Measurements from ENCODE around the gene STX12.
"Not testable (repeated sequence)": the region's sequence is repeated elsewhere in the genome, so short reads cannot be mapped to it uniquely, and the experiment has no call there.

STX12 gene

GRCh38 chr1:27831568-27832410 lies 58.8 kb downstream of the STX12 start:
- DNase-seq = no peak

GRCh38 chr1:27832762-27833161 lies 59.7 kb downstream of the STX12 start:
- DNase-seq = no peak

- DNase-seq = no peak
Observed at GRCh38 chr1:27833470-27833869, 60.5 kb downstream of the STX12 start.

- DNase-seq = no peak
Observed at GRCh38 chr1:27835046-27835445, 62.0 kb downstream of the STX12 start.

GRCh38 chr1:27835501-27835900 lies 62.5 kb downstream of the STX12 start:
- no peak for DNase-seq

GRCh38 chr1:27849951-27850350 lies 76.9 kb downstream of the STX12 start:
- DNase-seq = no peak

GRCh38 chr1:27855085-27855484 lies 82.1 kb downstream of the STX12 start:
- no peak for DNase-seq

- no peak for DNase-seq
Observed at GRCh38 chr1:27856561-27857343, 83.7 kb downstream of the STX12 start.

- DNase-seq = not testable (repeated sequence)
Observed at GRCh38 chr1:27857552-27857951, 84.5 kb downstream of the STX12 start.

- DNase-seq = peak; percentile 81
Observed at GRCh38 chr1:27858072-27858948, 85.3 kb downstream of the STX12 start.

GRCh38 chr1:27858949-27859576 lies 86.0 kb downstream of the STX12 start:
- DNase-seq = no peak

- no peak for DNase-seq
Observed at GRCh38 chr1:27861436-27861835, 88.4 kb downstream of the STX12 start.

- DNase-seq = no peak
Observed at GRCh38 chr1:27862004-27862403, 89.0 kb downstream of the STX12 start.

GRCh38 chr1:27862671-27863537 lies 89.9 kb downstream of the STX12 start:
- DNase-seq = peak; percentile 82

- DNase-seq = peak; percentile 66
Observed at GRCh38 chr1:27863538-27863915, 90.5 kb downstream of the STX12 start.

GRCh38 chr1:27864264-27864895 lies 91.4 kb downstream of the STX12 start:
- peak; percentile 69 for DNase-seq

- DNase-seq = no peak
Observed at GRCh38 chr1:27865821-27866220, 92.8 kb downstream of the STX12 start.

- no peak for DNase-seq
Observed at GRCh38 chr1:27868556-27868931, 95.5 kb downstream of the STX12 start.

- DNase-seq = peak; percentile 67
Observed at GRCh38 chr1:27868932-27869718, 96.1 kb downstream of the STX12 start.

GRCh38 chr1:27869719-27870085 lies 96.7 kb downstream of the STX12 start:
- no peak for DNase-seq

Data from CD4-positive, alpha-beta T cell treated with Interferon gamma for 1 hour (primary cell).